PC-9 (cell line): Measurements from ENCODE around the gene RETREG1.

Experiments used
- EZH2 ChIP-seq: fragments of 200-600 bp; sonication (generic); IDR thresholded peaks from 2 replicates; pipeline ENCODE4 v1.8.0; 2017; ENCODE audit warnings: antibody characterized with exemption, low read depth
- TF ChIP-seq, protein P1 (sequence below): fragments of 200-600 bp; sonication (generic); conservative IDR thresholded peaks from 2 replicates; pipeline ENCODE4 v1.6.1; 2017; ENCODE audit warnings: mixed run types, antibody characterized with exemption, mild to moderate bottlenecking, moderate library complexity

GRCh38 chr5:16558984-16559629, 57.7 kb downstream of the RETREG1 start:
- TF ChIP-seq, protein P1, sequence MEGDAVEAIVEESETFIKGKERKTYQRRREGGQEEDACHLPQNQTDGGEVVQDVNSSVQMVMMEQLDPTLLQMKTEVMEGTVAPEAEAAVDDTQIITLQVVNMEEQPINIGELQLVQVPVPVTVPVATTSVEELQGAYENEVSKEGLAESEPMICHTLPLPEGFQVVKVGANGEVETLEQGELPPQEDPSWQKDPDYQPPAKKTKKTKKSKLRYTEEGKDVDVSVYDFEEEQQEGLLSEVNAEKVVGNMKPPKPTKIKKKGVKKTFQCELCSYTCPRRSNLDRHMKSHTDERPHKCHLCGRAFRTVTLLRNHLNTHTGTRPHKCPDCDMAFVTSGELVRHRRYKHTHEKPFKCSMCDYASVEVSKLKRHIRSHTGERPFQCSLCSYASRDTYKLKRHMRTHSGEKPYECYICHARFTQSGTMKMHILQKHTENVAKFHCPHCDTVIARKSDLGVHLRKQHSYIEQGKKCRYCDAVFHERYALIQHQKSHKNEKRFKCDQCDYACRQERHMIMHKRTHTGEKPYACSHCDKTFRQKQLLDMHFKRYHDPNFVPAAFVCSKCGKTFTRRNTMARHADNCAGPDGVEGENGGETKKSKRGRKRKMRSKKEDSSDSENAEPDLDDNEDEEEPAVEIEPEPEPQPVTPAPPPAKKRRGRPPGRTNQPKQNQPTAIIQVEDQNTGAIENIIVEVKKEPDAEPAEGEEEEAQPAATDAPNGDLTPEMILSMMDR = no peak
- TF ChIP-seq EZH2 = no peak
